Measurements from ENCODE around the gene ESYT3. TPM values are rescaled to one million over a fixed set of nuclear protein-coding genes. Genes with fewer than 3 reads are reported as not detected.

ESYT3 gene
- not detected for total RNA-seq

GRCh38 chr3:138434276-138434874 is at the start of gene ESYT3:
TSS of gene ESYT3 (plus strand) at chr3:138434616. CDS start at chr3:138434799, 183 bp downstream.
- Mint-ChIP-seq H3K27me3 (peaks cover 32 to 46% of the 10 kb centered on the region in 2 donors), H3K27ac (no peak within 1 kb of the TSS)
- ATAC-seq = peak; percentile 85 to 91

DNA sequence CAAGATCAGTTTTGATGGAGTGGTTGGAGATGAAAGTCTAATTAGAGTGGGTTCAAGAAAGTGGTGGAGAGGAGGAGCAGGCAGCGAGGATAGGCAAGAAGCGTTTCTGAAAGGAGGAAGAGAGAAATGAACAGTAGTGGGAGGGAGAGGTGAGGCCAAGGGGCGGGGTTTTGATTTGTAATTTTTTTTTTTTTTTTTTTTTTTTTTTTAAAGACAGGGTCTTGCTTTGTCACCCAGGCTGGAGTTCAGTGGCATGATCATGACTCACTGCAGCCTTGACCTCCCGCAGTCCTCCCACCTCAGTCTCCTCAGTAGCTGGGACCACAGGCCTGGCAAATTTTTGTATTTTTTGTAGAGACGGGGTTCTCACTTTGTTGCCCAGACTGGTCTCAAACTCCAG is 49.4 kb upstream of the ESYT3 start:
- no peaks in the 10 kb centered on the region for H3K9me3 Mint-ChIP-seq
- peaks cover 17 to 25% of the 10 kb centered on the region in 2 donors for H3K27me3 Mint-ChIP-seq
- H3K36me3 Mint-ChIP-seq = no peaks in the 10 kb centered on the region
- peaks cover 0 to 3% of the 10 kb centered on the region in 2 donors for H3K4me1 Mint-ChIP-seq (ENCODE audit: low read depth in 2 of 2)
- H3K4me3 Mint-ChIP-seq = no peak overlapping the region
- DNase-seq (ENCODE audit: low spot score) = no peak
- ATAC-seq = no peak
- no peak overlapping the region for H3K27ac Mint-ChIP-seq

More at GRCh38 chr3:138434276-138434874, at the start of gene ESYT3:
- Mint-ChIP-seq H3K9me3 (no peaks in the 10 kb centered on the region), H3K36me3 (no peaks in the 10 kb centered on the region), H3K4me3 (peak within 1 kb of the TSS; percentile 59), H3K4me1 (ENCODE audit: low read depth in 2 of 2) (peaks cover 0 to 7% of the 10 kb centered on the region in 2 donors)
- DNase-seq (ENCODE audit: low spot score) = peak; percentile 72

GRCh38 chr3:138389144-138389601 is 45.2 kb upstream of the ESYT3 start:
- Mint-ChIP-seq H3K9me3 (no peaks in the 10 kb centered on the region), H3K36me3 (no peaks in the 10 kb centered on the region), H3K27me3 (peaks cover 13 to 26% of the 10 kb centered on the region in 2 donors), H3K4me3 (no peak overlapping the region), H3K27ac (no peak overlapping the region), H3K4me1 (ENCODE audit: low read depth in 2 of 2) (peaks cover 0 to 3% of the 10 kb centered on the region in 2 donors)
- no peak for DNase-seq (ENCODE audit: low spot score)
- ATAC-seq = peak in 1 of 2 donors; percentile 43

- H3K36me3 Mint-ChIP-seq = no peaks in the 10 kb centered on the region
- H3K4me3 Mint-ChIP-seq = no peak overlapping the region
- H3K27me3 Mint-ChIP-seq = peaks cover 5 to 18% of the 10 kb centered on the region in 2 donors
- no peaks in the 10 kb centered on the region for H3K4me1 Mint-ChIP-seq (ENCODE audit: low read depth in 2 of 2)
- no peak for ATAC-seq
- no peaks in the 10 kb centered on the region for H3K9me3 Mint-ChIP-seq
- H3K27ac Mint-ChIP-seq = no peak overlapping the region
- no peak for DNase-seq (ENCODE audit: low spot score)
Observed at GRCh38 chr3:138389841-138390581, 44.4 kb upstream of the ESYT3 start.

DNA sequence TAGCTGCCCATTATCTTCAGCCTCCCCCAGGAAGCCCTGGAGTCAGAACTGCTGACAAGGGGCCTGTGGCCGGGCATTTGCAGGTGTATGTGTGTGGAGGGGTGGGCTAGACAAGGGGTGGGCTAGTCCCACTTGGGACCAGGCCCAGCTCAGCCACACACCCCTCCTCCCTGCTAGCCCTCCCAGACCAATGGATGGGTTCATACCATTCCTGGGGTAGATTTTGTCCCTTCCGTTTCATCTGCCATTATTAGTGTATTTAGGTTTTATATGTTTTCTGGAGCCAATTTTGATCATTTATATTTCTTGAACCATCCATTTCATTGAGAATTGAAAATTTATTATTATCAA is 43.9 kb upstream of the ESYT3 start:
- H3K27ac Mint-ChIP-seq = no peak overlapping the region
- no peaks in the 10 kb centered on the region for H3K4me1 Mint-ChIP-seq (ENCODE audit: low read depth in 2 of 2)
- H3K27me3 Mint-ChIP-seq = peaks cover 5 to 21% of the 10 kb centered on the region in 2 donors
- ATAC-seq = no peak
- no peak overlapping the region for H3K4me3 Mint-ChIP-seq
- no peaks in the 10 kb centered on the region for H3K9me3 Mint-ChIP-seq
- no peak for DNase-seq (ENCODE audit: low spot score)
- no peaks in the 10 kb centered on the region for H3K36me3 Mint-ChIP-seq

- DNase-seq (ENCODE audit: low spot score) (no peak), ATAC-seq (no peak)
- Mint-ChIP-seq H3K36me3 (no peaks in the 10 kb centered on the region), H3K9me3 (no peaks in the 10 kb centered on the region), H3K27me3 (peaks cover 2 to 24% of the 10 kb centered on the region in 2 donors), H3K4me1 (ENCODE audit: low read depth in 2 of 2) (no peaks in the 10 kb centered on the region), H3K4me3 (no peak overlapping the region), H3K27ac (no peak overlapping the region)
Observed at GRCh38 chr3:138394156-138394555, 40.3 kb upstream of the ESYT3 start.

- no peak for DNase-seq (ENCODE audit: low spot score)
- H3K27ac Mint-ChIP-seq = no peak overlapping the region
- ATAC-seq = no peak
- H3K4me1 Mint-ChIP-seq (ENCODE audit: low read depth in 2 of 2) = no peaks in the 10 kb centered on the region
- no peaks in the 10 kb centered on the region for H3K36me3 Mint-ChIP-seq
- H3K4me3 Mint-ChIP-seq = no peak overlapping the region
- H3K27me3 Mint-ChIP-seq = peaks cover 2 to 24% of the 10 kb centered on the region in 2 donors
- no peaks in the 10 kb centered on the region for H3K9me3 Mint-ChIP-seq
Observed at GRCh38 chr3:138394686-138395085, 39.7 kb upstream of the ESYT3 start.

DNA sequence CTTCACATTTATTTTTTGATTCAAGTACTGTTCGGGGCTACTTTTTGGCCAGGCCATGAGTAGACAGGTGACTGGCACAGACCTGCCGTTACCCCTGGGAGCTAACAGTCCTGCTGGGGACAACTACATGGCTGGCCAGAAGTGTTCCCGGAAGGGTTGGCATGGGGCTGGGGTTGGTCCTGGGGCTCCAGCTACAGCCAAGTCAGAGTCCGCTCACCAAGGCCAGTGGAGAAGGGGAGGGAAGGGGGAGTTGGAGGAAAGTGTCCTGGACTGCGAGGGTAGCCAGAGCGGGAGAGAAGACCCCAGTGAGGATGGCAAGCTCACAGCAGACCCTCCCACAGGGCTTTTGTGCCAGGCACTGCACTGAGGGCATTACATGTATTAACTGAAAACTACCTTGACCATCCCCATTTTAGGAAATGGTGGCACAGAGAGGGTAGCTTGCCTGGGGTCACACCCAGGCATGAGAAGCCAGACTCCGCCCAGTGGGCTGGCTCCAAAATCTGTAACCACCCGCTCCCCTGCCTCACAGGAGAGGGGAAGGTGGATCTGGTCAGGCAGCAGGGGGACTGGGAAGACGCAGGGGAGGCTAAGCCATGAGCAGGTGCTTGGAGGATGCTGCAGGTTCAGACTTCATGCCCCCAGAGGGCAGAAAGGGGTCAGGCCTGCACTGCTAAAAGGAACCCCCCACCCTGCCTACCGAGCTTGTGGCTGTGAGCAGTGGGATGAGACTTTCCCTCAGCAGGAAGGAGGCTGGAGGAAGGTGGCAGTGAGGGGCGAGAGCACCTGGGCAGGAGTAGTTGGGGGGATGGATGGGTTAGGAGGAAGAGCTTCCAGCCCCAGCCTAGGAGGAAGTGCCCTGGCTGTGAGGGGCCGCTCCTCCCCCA is 38.3 kb upstream of the ESYT3 start:
- H3K36me3 Mint-ChIP-seq = no peaks in the 10 kb centered on the region
- no peaks in the 10 kb centered on the region for H3K4me1 Mint-ChIP-seq (ENCODE audit: low read depth in 2 of 2)
- H3K27me3 Mint-ChIP-seq = peaks cover 2 to 23% of the 10 kb centered on the region in 2 donors
- ATAC-seq = peak in 1 of 2 donors; percentile 27
- no peaks in the 10 kb centered on the region for H3K9me3 Mint-ChIP-seq
- DNase-seq (ENCODE audit: low spot score) = no peak
- no peak overlapping the region for H3K27ac Mint-ChIP-seq
- H3K4me3 Mint-ChIP-seq = no peak overlapping the region

DNA sequence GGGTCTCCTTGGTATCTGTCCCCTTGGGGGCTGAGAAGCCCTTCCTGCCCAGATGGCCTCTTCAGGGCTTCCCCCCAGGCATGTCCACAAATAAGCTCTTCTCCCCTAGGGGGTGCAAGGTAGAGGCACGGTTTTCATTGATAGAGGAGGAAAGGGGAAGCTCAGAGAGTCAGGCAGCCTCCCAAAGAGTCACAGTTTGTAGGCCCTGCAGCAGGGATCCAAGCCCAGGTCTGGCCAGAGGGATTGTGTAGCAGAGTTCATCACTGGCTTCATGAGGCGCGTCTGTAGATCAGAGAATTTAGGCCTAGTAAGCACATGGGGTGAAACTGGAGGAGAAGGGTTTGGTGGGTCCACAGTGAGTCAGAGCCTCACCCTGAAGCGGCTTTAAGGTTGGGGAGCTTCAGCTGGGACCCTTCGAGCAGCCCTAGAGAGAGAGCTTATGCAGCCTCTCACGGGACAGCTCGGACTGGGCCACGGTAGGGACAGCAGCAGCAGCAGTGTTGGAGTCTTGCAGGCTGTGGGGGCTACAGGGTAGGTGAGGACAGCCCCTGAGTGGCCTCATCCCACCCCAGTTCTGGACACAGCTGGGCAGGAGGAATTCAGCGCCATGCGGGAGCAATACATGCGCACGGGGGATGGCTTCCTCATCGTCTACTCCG is 37.5 kb upstream of the ESYT3 start:
- no peaks in the 10 kb centered on the region for H3K9me3 Mint-ChIP-seq
- no peak overlapping the region for H3K27ac Mint-ChIP-seq
- DNase-seq (ENCODE audit: low spot score) (no peak), ATAC-seq (no peak)
- no peaks in the 10 kb centered on the region for H3K4me1 Mint-ChIP-seq (ENCODE audit: low read depth in 2 of 2)
- H3K36me3 Mint-ChIP-seq = no peaks in the 10 kb centered on the region
- H3K4me3 Mint-ChIP-seq = no peak overlapping the region
- H3K27me3 Mint-ChIP-seq = peaks cover 2 to 30% of the 10 kb centered on the region in 2 donors

GRCh38 chr3:138397983-138398382 is 36.4 kb upstream of the ESYT3 start:
- Mint-ChIP-seq H3K36me3 (no peaks in the 10 kb centered on the region), H3K27ac (no peak overlapping the region), H3K9me3 (no peaks in the 10 kb centered on the region), H3K4me1 (ENCODE audit: low read depth in 2 of 2) (no peaks in the 10 kb centered on the region), H3K4me3 (no peak overlapping the region), H3K27me3 (peaks cover 0 to 24% of the 10 kb centered on the region in 2 donors)
- ATAC-seq = no peak
- DNase-seq (ENCODE audit: low spot score) = no peak

GRCh38 chr3:138398791-138399575 is 35.4 kb upstream of the ESYT3 start:
- Mint-ChIP-seq H3K27me3 (peaks cover 0 to 21% of the 10 kb centered on the region in 2 donors), H3K9me3 (no peaks in the 10 kb centered on the region), H3K36me3 (no peaks in the 10 kb centered on the region), H3K4me1 (ENCODE audit: low read depth in 2 of 2) (no peaks in the 10 kb centered on the region), H3K4me3 (no peak overlapping the region), H3K27ac (no peak overlapping the region)
- ATAC-seq = peak in 1 of 2 donors; percentile 43
- DNase-seq (ENCODE audit: low spot score) = no peak

GRCh38 chr3:138399766-138400165 is 34.6 kb upstream of the ESYT3 start:
- Mint-ChIP-seq H3K4me3 (no peak overlapping the region), H3K27ac (no peak overlapping the region)

DNA sequence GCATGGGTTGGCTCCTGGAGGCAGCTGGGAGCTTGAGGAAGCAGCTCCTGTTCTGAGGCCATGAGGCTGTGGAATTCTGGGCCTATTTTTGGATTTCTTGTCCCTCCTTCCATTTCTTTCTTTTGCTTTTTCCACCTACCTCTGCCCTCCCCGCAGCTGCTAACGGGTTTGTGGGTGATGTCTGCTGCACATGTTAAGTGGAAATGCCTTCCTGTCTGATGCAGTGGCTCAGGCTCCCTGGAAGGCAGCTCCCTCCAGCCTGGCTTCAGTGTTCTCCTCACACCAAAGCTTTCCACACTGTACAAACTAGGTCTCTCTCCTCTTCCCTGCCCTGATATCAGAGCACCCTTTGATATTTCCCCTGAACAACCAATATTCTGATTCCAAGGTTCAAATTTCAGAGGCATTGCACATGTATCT is 33.8 kb upstream of the ESYT3 start:
- H3K27ac Mint-ChIP-seq = no peak overlapping the region
- no peak for DNase-seq (ENCODE audit: low spot score)
- H3K4me1 Mint-ChIP-seq (ENCODE audit: low read depth in 2 of 2) = no peaks in the 10 kb centered on the region
- H3K27me3 Mint-ChIP-seq = peaks cover 3 to 15% of the 10 kb centered on the region in 2 donors
- no peaks in the 10 kb centered on the region for H3K36me3 Mint-ChIP-seq
- no peak for ATAC-seq
- H3K9me3 Mint-ChIP-seq = no peaks in the 10 kb centered on the region
- H3K4me3 Mint-ChIP-seq = no peak overlapping the region

More at GRCh38 chr3:138399766-138400165, 34.6 kb upstream of the ESYT3 start:
- ATAC-seq (no peak), DNase-seq (ENCODE audit: low spot score) (no peak)
- Mint-ChIP-seq H3K4me1 (ENCODE audit: low read depth in 2 of 2) (no peaks in the 10 kb centered on the region), H3K36me3 (no peaks in the 10 kb centered on the region), H3K27me3 (peaks cover under 1 to 21% of the 10 kb centered on the region in 2 donors), H3K9me3 (no peaks in the 10 kb centered on the region)

Measured in natural killer cell treated with Interleukin-12 subunit alpha and Interleukin-12 subunit beta and Interleukin-15 and Interleukin-18, amount 100 ng/mL, for 72 hours (primary cell).